Measurements from ENCODE around the gene TCERG1L.

TCERG1L gene

DNA sequence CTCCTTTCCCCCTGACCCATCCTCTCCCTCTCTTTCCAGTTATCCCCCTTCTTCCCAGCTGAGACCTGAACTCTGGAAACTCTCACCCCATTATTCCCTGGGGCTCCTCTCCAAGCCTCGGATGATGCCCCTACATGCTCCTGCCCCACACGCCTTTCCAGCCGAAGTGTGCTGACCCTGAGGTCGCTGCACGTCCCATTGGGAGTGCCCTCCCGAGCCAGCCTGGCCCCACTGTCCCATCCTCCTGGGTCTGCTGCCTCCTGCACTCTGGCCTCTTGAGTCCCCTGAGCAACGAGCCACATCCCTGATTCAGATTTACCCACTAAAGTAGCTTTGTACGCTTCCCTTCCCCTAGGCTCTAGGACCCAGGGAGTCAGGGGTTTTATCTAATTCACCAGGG is 87.4 kb downstream of the TCERG1L start:
- DNase-seq: no peak

GRCh38 chr10:131223422-131223821 is 88.1 kb downstream of the TCERG1L start:
- no peak for DNase-seq

GRCh38 chr10:131222986-131223385 is 88.5 kb downstream of the TCERG1L start:
- DNase-seq: no peak

DNA sequence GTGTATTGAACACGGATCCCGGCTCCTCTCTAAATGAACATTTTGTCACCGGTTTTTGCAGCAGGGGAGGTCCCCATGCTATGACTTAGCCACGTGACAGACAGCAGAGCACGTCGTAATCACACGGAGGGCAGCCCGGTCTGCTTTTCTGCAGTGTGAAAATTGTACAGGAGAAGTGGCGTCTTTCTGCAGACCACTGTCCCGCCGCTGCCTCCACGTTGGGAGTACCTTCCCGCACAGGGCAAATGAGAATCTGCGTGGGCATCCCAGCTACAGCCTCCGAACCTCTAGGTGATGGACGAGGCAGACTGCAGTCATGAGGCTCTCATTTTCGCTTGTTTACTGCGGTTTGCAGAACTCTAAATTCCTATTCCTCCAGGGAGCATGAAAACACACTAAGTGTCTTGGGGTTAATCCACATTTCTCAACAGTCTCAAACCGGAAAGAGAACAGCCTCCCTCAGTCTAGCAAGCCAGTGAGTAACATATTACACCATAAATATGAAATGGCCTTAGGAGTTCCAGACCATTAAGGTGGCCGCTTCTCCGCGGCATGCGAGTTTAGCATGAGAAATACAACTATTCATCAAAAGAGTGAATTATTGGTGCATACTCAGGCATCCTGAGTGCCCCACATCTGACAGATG is 89.8 kb downstream of the TCERG1L start:
- no peak for DNase-seq

DNA sequence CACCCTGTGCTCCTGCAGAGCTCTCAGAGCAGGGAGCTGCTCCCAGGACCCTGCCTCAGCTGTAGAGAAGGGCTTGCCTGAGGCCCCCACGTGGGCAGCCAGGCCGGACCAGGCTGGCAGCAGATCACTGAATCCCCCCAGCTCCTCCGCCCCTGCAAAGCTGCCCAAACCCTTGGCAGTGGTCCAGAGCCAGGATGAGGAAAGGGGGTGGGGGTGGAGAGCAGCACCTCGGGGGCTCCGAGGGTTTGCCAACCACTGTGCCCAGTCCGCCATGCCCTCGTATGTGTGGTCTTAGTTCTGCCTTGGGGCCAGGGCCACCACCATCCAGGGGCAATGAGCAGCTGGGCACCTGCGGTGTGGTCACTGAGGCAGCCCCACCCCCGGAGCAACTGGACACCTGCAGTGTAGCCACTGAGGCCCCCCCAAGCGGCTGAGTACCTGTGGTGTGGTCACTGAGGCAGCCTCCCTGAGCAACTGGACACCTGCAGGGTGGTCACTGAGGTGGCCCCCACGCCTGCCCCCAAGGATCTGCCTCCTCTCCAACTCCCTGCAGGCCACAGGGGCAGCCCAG is 90.8 kb downstream of the TCERG1L start:
- no peak for DNase-seq

GRCh38 chr10:131219955-131220489 is 91.5 kb downstream of the TCERG1L start:
- no peak for DNase-seq

- DNase-seq: no peak
Measured at GRCh38 chr10:131219584-131219886, 92.0 kb downstream of the TCERG1L start.

DNA sequence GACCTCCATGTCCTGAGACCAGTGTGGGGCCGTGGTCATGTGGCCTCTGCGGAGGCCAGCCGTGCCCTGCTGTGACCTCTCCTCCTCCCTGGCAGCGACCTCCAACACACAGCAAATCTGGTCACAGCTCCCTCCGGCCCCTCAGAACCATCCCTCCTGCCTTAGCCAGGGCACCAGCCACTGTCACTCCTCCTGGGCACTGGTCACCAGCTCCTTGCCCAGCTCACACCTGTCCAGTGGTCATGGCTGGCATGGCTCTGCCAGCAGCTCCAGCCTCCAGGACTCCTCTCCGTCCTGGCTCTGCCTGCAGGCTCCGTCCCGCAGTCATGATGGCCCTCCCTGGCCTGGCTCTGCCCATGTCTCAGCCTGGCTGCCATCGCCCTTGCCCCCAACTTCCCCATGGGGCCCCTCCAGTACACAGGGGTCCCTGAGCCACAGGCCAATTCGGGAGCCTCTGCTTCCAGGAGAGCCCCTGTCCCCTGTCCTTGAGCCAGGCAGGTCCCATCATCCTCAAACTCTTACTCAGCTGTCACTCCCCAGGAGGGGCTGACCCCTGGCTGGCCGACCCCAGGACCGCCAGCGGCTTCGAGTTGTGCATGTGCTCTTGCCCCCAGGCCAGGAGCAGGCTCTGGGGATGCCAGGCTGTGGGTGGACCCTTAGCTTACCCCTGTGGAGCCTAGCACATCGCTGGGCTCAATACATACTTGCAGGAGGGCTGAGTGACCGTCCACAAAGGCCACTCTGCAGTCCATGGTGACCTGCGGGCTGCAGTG is 92.5 kb downstream of the TCERG1L start:
- DNase-seq: no peak

DNA sequence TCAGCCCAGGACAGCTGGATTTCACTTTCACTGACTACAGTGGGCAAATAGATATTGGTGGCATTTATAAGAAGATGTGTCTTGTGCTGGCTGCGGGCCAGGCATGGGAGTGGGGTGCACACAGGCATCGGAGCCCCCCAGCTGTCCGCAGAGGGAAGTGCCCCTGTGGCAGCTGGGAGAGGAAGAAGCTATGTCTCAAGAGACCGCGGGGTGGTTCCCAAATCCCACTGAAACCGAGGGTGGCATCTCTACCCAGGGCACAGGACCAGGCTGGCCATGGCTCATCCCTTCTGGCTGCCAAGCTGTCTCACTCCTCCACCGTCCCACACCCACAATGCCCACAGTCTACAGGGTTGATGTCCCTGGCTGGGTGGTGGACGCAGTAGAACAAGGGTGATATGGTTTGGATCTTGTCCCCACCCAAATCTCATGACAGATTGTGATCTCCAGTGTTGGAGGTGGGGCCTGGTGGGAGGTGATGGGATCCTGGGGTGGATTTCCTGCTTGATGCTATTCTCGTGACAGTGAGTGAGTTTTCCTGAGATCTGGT is 94.8 kb downstream of the TCERG1L start:
- no peak for DNase-seq

GRCh38 chr10:131215776-131216175 is 95.7 kb downstream of the TCERG1L start:
- no peak for DNase-seq

GRCh38 chr10:131214521-131215244 is 96.8 kb downstream of the TCERG1L start:
- DNase-seq: no peak

DNA sequence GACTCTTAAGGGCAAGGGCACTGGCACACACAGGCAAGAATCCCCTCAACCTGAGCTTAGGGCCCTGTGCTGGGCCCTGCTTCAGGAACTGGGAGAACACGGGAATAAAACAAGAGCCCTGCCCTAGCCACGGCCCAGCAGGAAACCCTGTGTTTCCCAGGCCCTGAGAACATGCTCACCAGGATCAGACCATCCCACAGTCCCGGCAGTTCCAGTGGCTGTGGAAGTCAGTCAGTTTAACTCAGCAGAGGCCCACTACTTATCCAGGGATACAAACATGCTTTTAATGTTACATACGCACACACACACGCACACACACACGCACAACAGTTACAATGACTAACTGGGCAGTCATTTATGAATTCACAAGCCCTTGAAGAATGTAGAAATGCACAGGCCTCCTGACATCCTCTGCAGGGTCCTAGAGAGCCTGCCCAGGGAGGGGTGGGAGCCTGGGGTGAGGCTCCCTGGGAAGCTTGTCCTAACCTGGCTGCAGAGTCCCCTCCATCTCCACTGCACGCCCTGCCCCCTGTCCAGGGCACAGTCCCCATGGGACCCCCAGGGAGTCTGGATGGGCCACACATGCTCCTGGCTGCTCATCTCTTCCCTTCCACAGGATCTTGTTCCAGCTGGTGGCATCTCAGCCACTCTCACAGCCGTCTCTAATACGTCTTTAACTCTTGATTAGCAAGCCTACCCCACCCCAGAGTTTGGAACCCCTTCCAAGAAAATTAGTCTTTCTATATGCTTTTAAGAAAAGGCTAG is 97.6 kb downstream of the TCERG1L start:
- DNase-seq: no peak

DNA sequence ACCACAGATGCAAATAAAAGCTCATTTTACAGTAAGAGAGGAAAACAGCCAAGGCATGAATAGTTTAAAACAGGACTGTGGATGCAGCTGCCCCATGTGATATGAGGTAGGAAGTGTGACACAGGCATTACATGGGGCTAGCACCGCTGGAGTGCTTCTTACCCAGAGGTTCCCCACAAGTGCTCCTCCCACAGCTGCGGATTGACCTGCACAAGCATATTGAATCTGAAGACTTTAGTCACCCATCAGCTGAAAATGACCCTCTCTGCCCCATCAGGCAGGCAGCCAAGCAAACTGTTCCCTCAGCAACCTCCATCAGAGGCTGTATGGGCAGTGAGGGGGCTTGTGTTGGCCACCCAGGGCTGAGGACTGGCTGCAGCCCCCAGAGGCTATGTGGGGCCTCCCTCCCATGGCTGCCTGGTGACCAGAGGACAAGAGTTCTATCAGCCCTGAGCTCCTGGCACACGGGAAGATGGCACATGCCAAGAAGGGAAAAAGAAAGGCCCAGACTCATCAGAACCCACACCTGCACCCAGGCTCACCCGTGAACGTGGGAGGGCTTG is 98.7 kb downstream of the TCERG1L start:
- no peak for DNase-seq

GRCh38 chr10:131211965-131212619 is 99.4 kb downstream of the TCERG1L start:
- no peak for DNase-seq

GRCh38 chr10:131211559-131211958 is 100.0 kb downstream of the TCERG1L start:
- DNase-seq: no peak

GRCh38 chr10:131211146-131211545 is 100.4 kb downstream of the TCERG1L start:
- no peak for DNase-seq

- no peak for DNase-seq
Measured at GRCh38 chr10:131210181-131210580, 101.3 kb downstream of the TCERG1L start.

DNA sequence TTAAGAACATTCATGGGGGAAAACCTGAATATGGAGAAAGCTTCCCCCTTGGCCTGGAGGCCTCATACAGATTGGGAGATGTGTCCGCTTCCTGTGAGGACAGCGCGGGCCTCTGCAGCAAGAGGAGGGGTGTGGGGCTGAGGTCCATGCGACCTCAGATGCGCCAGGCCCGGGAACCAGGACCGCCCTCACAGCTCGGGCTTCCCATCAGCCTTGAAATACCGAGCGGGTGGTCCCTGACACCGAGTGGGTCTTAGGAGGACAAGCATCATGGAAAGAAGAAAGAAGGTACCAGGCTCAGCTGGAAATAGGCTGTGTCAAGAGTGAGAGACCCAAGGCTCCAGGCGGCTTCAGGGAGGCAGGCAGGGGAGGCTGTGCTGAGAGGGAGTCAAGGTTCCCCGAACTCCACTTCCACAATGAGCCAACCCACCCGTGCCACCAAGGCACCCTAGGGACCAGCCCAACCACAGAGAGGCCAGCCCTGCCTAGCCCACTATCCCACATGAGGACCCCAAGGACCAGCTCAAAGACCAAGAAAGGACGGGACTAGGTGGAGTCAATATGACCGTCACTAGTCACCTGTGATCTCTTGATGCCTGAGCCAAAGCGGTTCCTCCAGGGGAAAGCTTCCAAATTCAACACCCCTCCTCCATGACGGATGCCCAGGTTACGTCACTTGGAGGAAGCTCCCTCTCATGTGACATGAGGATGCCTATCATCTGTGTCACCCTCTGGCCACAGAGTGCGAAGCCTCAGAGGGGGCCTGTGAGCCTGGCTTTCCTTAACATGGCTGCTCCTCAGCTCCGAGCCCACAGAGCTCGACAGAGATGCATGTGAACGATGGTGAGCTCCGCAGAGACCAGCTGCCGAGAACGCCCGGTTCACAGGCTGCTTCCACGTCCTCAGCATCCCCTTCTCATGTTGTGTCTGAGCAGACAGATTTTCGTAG is 103.7 kb downstream of the TCERG1L start:
- no peak for DNase-seq

DNA sequence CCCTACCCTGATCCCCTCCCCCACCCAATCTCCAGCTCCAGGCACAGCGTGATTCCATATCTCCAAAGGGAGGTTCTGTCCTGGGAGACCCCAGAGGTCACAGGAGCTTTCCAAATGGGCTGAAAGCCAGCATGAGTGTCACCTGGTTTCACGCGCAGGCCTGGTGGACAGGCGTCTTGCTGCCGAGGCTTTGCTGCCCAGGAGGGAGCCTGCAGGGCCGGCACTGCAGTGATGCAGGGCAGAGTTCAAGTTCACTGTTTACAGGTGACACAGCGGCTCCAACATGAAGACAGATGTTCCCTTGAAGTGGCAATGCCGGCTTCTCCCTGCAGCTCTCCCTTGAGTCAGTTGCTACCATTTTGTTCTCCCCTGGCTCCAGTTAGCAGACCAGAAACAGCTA is 104.3 kb downstream of the TCERG1L start:
- DNase-seq: no peak
